ENCODE data around the gene AMER1. TPM values are rescaled to one million over a fixed set of nuclear protein-coding genes. Genes with fewer than 3 reads are reported as not detected.

The AMER1 gene
- total and polyA plus RNA-seq, 2 donors from 2014 or later, result 1.5 to 5.7 TPM

DNA sequence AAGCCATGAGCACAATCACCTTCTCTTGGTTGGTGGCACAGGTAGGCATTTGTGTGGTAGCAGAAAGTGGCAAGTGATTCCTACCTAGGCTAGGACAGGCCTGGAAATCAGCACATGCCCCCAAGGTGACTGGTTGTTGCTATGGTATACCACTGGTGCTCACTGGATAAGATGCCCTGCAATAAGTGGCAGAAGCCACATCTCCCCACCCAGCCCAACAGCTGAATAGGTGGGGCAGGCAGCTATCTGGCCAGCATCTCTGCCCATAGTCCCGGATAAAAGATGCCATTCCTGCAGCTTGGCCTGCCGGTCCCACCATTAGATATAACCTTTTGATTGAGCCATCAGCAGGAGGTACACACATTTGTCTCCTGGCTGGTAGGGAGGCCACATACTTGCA lies 21.1 kb downstream of the AMER1 start:
- Histone ChIP-seq H3K36me3 (ENCODE audit: control insufficient read depth in 2 of 3, insufficient read depth in 3 of 3, low read length in 3 of 3) (no peaks in the 10 kb centered on the region), H3K9me3 (ENCODE audit: control insufficient read depth in 2 of 3, insufficient read depth in 1 of 3, low read length in 3 of 3) (no peaks in the 10 kb centered on the region), H3K9ac (ENCODE audit: low read length in 3 of 3) (no peak overlapping the region), H3K4me1 (ENCODE audit: control insufficient read depth in 2 of 3, insufficient read depth in 2 of 3, low read depth in 1 of 3, low read length in 3 of 3) (no peaks in the 10 kb centered on the region), H3K27me3 (ENCODE audit: control insufficient read depth, insufficient read depth, low read length) (no peaks in the 10 kb centered on the region), H3K27ac (ENCODE audit: low read depth in 2 of 2, low read length in 2 of 2) (no peak overlapping the region), H3K4me3 (ENCODE audit: low read length in 3 of 3) (no peak overlapping the region)
- TF ChIP-seq, protein P1, sequence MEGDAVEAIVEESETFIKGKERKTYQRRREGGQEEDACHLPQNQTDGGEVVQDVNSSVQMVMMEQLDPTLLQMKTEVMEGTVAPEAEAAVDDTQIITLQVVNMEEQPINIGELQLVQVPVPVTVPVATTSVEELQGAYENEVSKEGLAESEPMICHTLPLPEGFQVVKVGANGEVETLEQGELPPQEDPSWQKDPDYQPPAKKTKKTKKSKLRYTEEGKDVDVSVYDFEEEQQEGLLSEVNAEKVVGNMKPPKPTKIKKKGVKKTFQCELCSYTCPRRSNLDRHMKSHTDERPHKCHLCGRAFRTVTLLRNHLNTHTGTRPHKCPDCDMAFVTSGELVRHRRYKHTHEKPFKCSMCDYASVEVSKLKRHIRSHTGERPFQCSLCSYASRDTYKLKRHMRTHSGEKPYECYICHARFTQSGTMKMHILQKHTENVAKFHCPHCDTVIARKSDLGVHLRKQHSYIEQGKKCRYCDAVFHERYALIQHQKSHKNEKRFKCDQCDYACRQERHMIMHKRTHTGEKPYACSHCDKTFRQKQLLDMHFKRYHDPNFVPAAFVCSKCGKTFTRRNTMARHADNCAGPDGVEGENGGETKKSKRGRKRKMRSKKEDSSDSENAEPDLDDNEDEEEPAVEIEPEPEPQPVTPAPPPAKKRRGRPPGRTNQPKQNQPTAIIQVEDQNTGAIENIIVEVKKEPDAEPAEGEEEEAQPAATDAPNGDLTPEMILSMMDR (IDR thresholded peaks at IDR 0.05; ENCODE audit: borderline replicate concordance, extremely low read depth, insufficient read depth), result no peak
- FAIRE-seq (no peak), DNase-seq (no peak)
- intact Hi-C loops (cut with DNase I), result no loop called here

DNA sequence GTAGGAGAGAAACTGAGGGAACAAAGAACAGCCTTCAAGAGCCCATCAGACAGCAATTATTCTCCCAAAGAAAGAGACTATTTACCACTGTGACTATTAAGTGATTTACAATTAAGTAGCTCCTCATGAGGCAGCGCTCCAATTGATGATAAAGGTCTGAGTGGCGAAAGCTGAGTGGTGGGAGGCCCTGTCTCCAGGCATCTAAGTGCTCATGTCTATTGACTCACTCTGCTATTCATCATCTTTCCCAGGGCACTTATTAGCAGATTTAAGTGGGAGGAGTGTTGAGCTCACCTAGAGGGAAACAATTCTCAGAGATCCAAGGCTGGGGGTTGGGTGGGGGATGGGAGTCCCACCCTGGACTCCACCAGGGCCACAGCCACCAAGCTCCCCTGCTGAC lies 23.3 kb downstream of the AMER1 start:
- DNase-seq (no peak), FAIRE-seq (no peak)
- no peaks in the 10 kb centered on the region for H3K36me3 ChIP-seq (ENCODE audit: control insufficient read depth in 2 of 3, insufficient read depth in 3 of 3, low read length in 3 of 3)
- H3K4me1 ChIP-seq (ENCODE audit: control insufficient read depth in 2 of 3, insufficient read depth in 2 of 3, low read depth in 1 of 3, low read length in 3 of 3), result no peaks in the 10 kb centered on the region
- H3K27me3 ChIP-seq (ENCODE audit: control insufficient read depth, insufficient read depth, low read length), result no peaks in the 10 kb centered on the region
- TF ChIP-seq, protein P1 (IDR thresholded peaks at IDR 0.05; ENCODE audit: borderline replicate concordance, extremely low read depth, insufficient read depth), result no peak
- H3K27ac ChIP-seq (ENCODE audit: low read depth in 2 of 2, low read length in 2 of 2), result no peak overlapping the region
- intact Hi-C loops (cut with DNase I), result no loop called here
- H3K4me3 ChIP-seq (ENCODE audit: low read length in 3 of 3), result no peak overlapping the region
- H3K9ac ChIP-seq (ENCODE audit: low read length in 3 of 3), result no peak overlapping the region
- no peaks in the 10 kb centered on the region for H3K9me3 ChIP-seq (ENCODE audit: control insufficient read depth in 2 of 3, insufficient read depth in 1 of 3, low read length in 3 of 3)

DNA sequence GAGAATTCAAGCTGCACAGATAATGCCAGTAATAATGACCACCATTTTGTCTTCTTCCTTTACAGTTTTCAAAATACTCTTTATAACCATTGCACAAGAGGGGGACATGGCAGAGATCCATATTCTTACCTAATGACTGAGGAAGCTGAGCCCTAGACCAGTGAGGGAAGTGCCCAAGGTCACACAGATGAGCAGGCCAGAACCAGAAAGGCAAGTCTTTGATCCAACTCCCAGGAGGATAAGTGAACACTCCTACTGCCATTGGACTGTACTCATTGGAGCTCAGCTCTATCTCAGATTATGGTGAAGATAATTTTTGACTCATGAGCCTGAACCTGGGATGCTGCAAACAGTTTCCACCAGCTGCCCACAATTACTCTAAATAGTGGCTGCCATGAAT lies 28.6 kb downstream of the AMER1 start:
- H3K9ac ChIP-seq (ENCODE audit: low read length in 3 of 3), result no peak overlapping the region
- DNase-seq (no peak), FAIRE-seq (no peak)
- H3K36me3 ChIP-seq (ENCODE audit: control insufficient read depth in 2 of 3, insufficient read depth in 3 of 3, low read length in 3 of 3), result no peaks in the 10 kb centered on the region
- no peaks in the 10 kb centered on the region for H3K27me3 ChIP-seq (ENCODE audit: control insufficient read depth, insufficient read depth, low read length)
- no peaks in the 10 kb centered on the region for H3K9me3 ChIP-seq (ENCODE audit: control insufficient read depth in 2 of 3, insufficient read depth in 1 of 3, low read length in 3 of 3)
- intact Hi-C loops (cut with DNase I), result no loop called here
- H3K4me1 ChIP-seq (ENCODE audit: control insufficient read depth in 2 of 3, insufficient read depth in 2 of 3, low read depth in 1 of 3, low read length in 3 of 3), result no peaks in the 10 kb centered on the region
- no peak overlapping the region for H3K4me3 ChIP-seq (ENCODE audit: low read length in 3 of 3)
- TF ChIP-seq, protein P1 (IDR thresholded peaks at IDR 0.05; ENCODE audit: borderline replicate concordance, extremely low read depth, insufficient read depth), result no peak
- no peak overlapping the region for H3K27ac ChIP-seq (ENCODE audit: low read depth in 2 of 2, low read length in 2 of 2)

DNA sequence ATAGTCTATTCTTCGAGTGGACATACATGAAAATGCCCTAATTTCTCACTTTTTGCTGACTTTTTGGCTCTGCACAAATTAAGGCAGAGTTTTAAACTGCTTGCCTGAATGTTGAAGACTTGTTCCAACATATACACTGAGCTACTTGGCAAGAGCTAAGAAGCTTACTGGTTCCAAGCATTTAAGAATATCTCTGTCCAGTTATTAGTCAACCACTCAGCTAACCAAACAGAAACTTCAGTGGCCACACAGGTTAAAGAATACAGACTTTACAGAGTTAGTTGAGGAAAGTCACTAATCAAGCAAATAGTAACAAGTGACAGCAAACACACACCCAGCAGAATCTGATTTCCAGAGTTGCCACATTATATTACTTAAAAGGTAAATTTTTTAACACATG lies 35.5 kb downstream of the AMER1 start:
- Histone ChIP-seq H3K4me1 (ENCODE audit: control insufficient read depth in 2 of 3, insufficient read depth in 2 of 3, low read depth in 1 of 3, low read length in 3 of 3) (no peaks in the 10 kb centered on the region), H3K27me3 (ENCODE audit: control insufficient read depth, insufficient read depth, low read length) (no peaks in the 10 kb centered on the region), H3K27ac (ENCODE audit: low read depth in 2 of 2, low read length in 2 of 2) (no peak overlapping the region), H3K4me3 (ENCODE audit: low read length in 3 of 3) (no peak overlapping the region), H3K36me3 (ENCODE audit: control insufficient read depth in 2 of 3, insufficient read depth in 3 of 3, low read length in 3 of 3) (no peaks in the 10 kb centered on the region), H3K9me3 (ENCODE audit: control insufficient read depth in 2 of 3, insufficient read depth in 1 of 3, low read length in 3 of 3) (no peaks in the 10 kb centered on the region), H3K9ac (ENCODE audit: low read length in 3 of 3) (no peak overlapping the region)
- DNase-seq, result no peak
- TF ChIP-seq, protein P1 (IDR thresholded peaks at IDR 0.05; ENCODE audit: borderline replicate concordance, extremely low read depth, insufficient read depth), result no peak
- intact Hi-C loops (cut with DNase I), result no loop called here
- FAIRE-seq, result no peak

Data from kidney (tissue), 14 donors.